ENCODE measurements around the gene CALM1. TPM values are rescaled to one million over a fixed set of nuclear protein-coding genes. Genes with fewer than 3 reads are reported as not detected.

CALM1 gene
- total RNA-seq, 1 donor from 2014 or later, result 347 TPM

GRCh38 chr14:90400904-90401561 lies 4.2 kb downstream of the CALM1 start:
- Histone ChIP-seq H3K79me2 (ENCODE audit: insufficient read depth, low read length) (peaks cover 55% of the 10 kb centered on the region), H3K9me3 (ENCODE audit: insufficient read depth, low read depth, low read length) (no peaks in the 10 kb centered on the region), H3K4me1 (ENCODE audit: insufficient read depth, low read length) (peaks cover 14% of the 10 kb centered on the region), H3K9ac (ENCODE audit: low read length) (no peak overlapping the region), H2AFZ (ENCODE audit: low read depth, low read length) (no peak overlapping the region), H3K36me3 (ENCODE audit: insufficient read depth, low read length) (peaks cover 48% of the 10 kb centered on the region), H3K4me3 (ENCODE audit: insufficient read depth, low read depth, low read length) (no peak overlapping the region), H3K4me2 (ENCODE audit: low read length) (peak overlapping the region; percentile 90), H4K20me1 (ENCODE audit: insufficient read depth, low read length) (peaks cover 77% of the 10 kb centered on the region), H3K27ac (ENCODE audit: low read depth, low read length) (no peak overlapping the region), H3K27me3 (ENCODE audit: insufficient read depth, low read length) (no peaks in the 10 kb centered on the region)
- FAIRE-seq, result no peak
- no peaks in the 10 kb centered on the region for H3K9me3 Mint-ChIP-seq (ENCODE audit: unreplicated experiment)
- peaks cover 17% of the 10 kb centered on the region for H3K4me1 Mint-ChIP-seq (ENCODE audit: low read depth, unreplicated experiment)
- H3K36me3 Mint-ChIP-seq (ENCODE audit: low read depth, unreplicated experiment), result peaks cover 19% of the 10 kb centered on the region
- H3K27ac Mint-ChIP-seq (ENCODE audit: unreplicated experiment), result no peak overlapping the region
- no peaks in the 10 kb centered on the region for H3K27me3 Mint-ChIP-seq (ENCODE audit: low read depth, unreplicated experiment)
- DNase-seq (ENCODE audit: low read depth), result no peak
- no peak for TF ChIP-seq EZH2 (IDR thresholded peaks at IDR 0.05; ENCODE audit: insufficient read depth, low read length)
- TF ChIP-seq CTCF (IDR thresholded peaks at IDR 0.05; ENCODE audit: insufficient read depth, low read depth, low read length), result no peak
- H3K4me3 Mint-ChIP-seq (ENCODE audit: unreplicated experiment), result no peak overlapping the region

- Histone ChIP-seq H3K4me3 (ENCODE audit: insufficient read depth, low read depth, low read length) (no peak overlapping the region), H3K79me2 (ENCODE audit: insufficient read depth, low read length) (peaks cover 54% of the 10 kb centered on the region), H3K9ac (ENCODE audit: low read length) (no peak overlapping the region), H3K4me2 (ENCODE audit: low read length) (no peak overlapping the region), H4K20me1 (ENCODE audit: insufficient read depth, low read length) (peaks cover 83% of the 10 kb centered on the region), H3K9me3 (ENCODE audit: insufficient read depth, low read depth, low read length) (no peaks in the 10 kb centered on the region), H3K27me3 (ENCODE audit: insufficient read depth, low read length) (no peaks in the 10 kb centered on the region), H3K36me3 (ENCODE audit: insufficient read depth, low read length) (peaks cover 51% of the 10 kb centered on the region), H3K27ac (ENCODE audit: low read depth, low read length) (no peak overlapping the region), H3K4me1 (ENCODE audit: insufficient read depth, low read length) (peaks cover 14% of the 10 kb centered on the region), H2AFZ (ENCODE audit: low read depth, low read length) (no peak overlapping the region)
- Mint-ChIP-seq H3K27ac (ENCODE audit: unreplicated experiment) (no peak overlapping the region), H3K36me3 (ENCODE audit: low read depth, unreplicated experiment) (peaks cover 24% of the 10 kb centered on the region), H3K4me1 (ENCODE audit: low read depth, unreplicated experiment) (peaks cover 17% of the 10 kb centered on the region), H3K4me3 (ENCODE audit: unreplicated experiment) (no peak overlapping the region), H3K27me3 (ENCODE audit: low read depth, unreplicated experiment) (no peaks in the 10 kb centered on the region), H3K9me3 (ENCODE audit: unreplicated experiment) (no peaks in the 10 kb centered on the region)
- TF ChIP-seq EZH2 (IDR thresholded peaks at IDR 0.05; ENCODE audit: insufficient read depth, low read length), result no peak
- TF ChIP-seq CTCF (IDR thresholded peaks at IDR 0.05; ENCODE audit: insufficient read depth, low read depth, low read length), result no peak
- FAIRE-seq (no peak), DNase-seq (ENCODE audit: low read depth) (no peak)
Observed at GRCh38 chr14:90402016-90402415, 5.2 kb downstream of the CALM1 start.

GRCh38 chr14:90403065-90403464 lies 6.2 kb downstream of the CALM1 start:
- H3K36me3 ChIP-seq (ENCODE audit: insufficient read depth, low read length), result peaks cover 57% of the 10 kb centered on the region

More at GRCh38 chr14:90403065-90403464, 6.2 kb downstream of the CALM1 start:
- H3K9me3 Mint-ChIP-seq (ENCODE audit: unreplicated experiment), result no peaks in the 10 kb centered on the region
- Histone ChIP-seq H3K27ac (ENCODE audit: low read depth, low read length) (no peak overlapping the region), H4K20me1 (ENCODE audit: insufficient read depth, low read length) (peaks cover 80% of the 10 kb centered on the region), H3K79me2 (ENCODE audit: insufficient read depth, low read length) (peaks cover 49% of the 10 kb centered on the region), H3K9ac (ENCODE audit: low read length) (no peak overlapping the region), H3K4me3 (ENCODE audit: insufficient read depth, low read depth, low read length) (no peak overlapping the region), H3K27me3 (ENCODE audit: insufficient read depth, low read length) (no peaks in the 10 kb centered on the region), H3K4me1 (ENCODE audit: insufficient read depth, low read length) (peaks cover 14% of the 10 kb centered on the region), H2AFZ (ENCODE audit: low read depth, low read length) (no peak overlapping the region), H3K4me2 (ENCODE audit: low read length) (no peak overlapping the region), H3K9me3 (ENCODE audit: insufficient read depth, low read depth, low read length) (no peaks in the 10 kb centered on the region)
- H3K27me3 Mint-ChIP-seq (ENCODE audit: low read depth, unreplicated experiment), result no peaks in the 10 kb centered on the region
- no peak overlapping the region for H3K27ac Mint-ChIP-seq (ENCODE audit: unreplicated experiment)
- no peak for TF ChIP-seq EZH2 (IDR thresholded peaks at IDR 0.05; ENCODE audit: insufficient read depth, low read length)
- TF ChIP-seq CTCF (IDR thresholded peaks at IDR 0.05; ENCODE audit: insufficient read depth, low read depth, low read length), result no peak
- no peak for FAIRE-seq
- peaks cover 17% of the 10 kb centered on the region for H3K4me1 Mint-ChIP-seq (ENCODE audit: low read depth, unreplicated experiment)
- H3K4me3 Mint-ChIP-seq (ENCODE audit: unreplicated experiment), result no peak overlapping the region
- DNase-seq (ENCODE audit: low read depth), result no peak
- peaks cover 24% of the 10 kb centered on the region for H3K36me3 Mint-ChIP-seq (ENCODE audit: low read depth, unreplicated experiment)

Data from astrocyte (in vitro differentiated cells and primary cell).